PC-3 (cell line): Measurements from ENCODE around the gene HYOU1.

Experiments used
- CTCF ChIP-seq: fragments of 300-600 bp; sonication (generic); conservative IDR thresholded peaks from 2 replicates; pipeline ENCODE4 v1.5.1; 2017; ENCODE audit warnings: antibody characterized with exemption, low read depth, mild to moderate bottlenecking, low read length
- EZH2 ChIP-seq: fragments of 300-600 bp; sonication (generic); IDR thresholded peaks from one replicate; pipeline ENCODE4 v1.6.1; 2017; ENCODE audit warnings: antibody characterized with exemption, mild to moderate bottlenecking, low read length; ENCODE audit not compliant: unreplicated experiment
- EZH2phosphoT487 ChIP-seq: fragments of 300-600 bp; sonication (generic); IDR thresholded peaks from 2 replicates; pipeline ENCODE4 v1.6.1; 2018; ENCODE audit warnings: mild to moderate bottlenecking, antibody characterized with exemption, low read length, borderline replicate concordance

GRCh38 chr11:119091178-119091577, 34.2 kb upstream of the HYOU1 start:
- TF ChIP-seq CTCF (no peak), EZH2phosphoT487 (no peak), EZH2 (no peak)
